Activated CD8-positive, alpha-beta memory T cell treated with anti-CD3 and anti-CD28 coated beads, Interleukin-2, amount 50 U/mL, for 4 hours (primary cell): Measurements from ENCODE around the gene ANAPC13.
A peak's percentile ranks its signal among the peaks of the same experiment; 100 is the strongest.

ENCODE experiments used
- DNase-seq: peaks from one replicate; pipeline ENCODE4 v3.0.0-alpha.2; 2020

ANAPC13 gene

DNA sequence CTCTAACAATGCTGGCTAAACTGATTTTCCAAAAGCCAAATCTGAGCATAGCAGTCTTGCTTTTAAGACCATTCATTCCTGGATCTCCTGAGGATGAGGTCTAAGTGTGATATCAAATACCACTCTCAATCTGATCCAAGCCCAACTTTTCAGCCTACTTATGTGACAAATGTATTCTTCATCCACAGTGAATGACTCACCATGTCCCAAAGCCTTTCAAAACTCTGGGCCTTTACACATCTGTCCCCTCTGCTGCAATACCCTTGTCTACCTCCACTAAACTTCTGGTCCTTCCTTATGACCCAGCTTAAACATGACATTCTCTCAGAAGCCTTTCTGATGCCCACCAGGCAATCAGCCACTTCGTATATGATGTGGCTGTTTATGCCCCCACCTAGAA, 4.6 kb downstream of the ANAPC13 start:
- DNase-seq, result no peak

DNA sequence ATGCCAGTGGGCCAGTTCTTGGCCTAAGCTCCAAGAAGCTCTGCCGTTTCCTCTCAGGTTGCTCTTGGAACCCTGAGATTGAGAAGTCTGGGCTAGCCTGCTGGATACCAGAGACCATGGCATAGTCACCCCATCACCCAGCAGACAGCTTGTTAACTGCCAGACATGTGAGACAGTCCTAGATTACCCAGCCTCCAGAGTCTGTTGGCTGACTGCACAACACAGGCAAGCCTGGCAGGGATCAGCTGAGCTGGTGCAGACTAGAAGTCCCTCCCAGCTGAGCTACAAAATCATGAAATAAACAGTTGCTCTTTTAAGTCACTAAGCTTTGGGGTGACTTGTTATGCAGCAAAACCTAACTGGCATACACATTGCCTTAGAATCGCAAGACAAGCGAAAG, 5.2 kb downstream of the ANAPC13 start:
- no peak for DNase-seq

DNA sequence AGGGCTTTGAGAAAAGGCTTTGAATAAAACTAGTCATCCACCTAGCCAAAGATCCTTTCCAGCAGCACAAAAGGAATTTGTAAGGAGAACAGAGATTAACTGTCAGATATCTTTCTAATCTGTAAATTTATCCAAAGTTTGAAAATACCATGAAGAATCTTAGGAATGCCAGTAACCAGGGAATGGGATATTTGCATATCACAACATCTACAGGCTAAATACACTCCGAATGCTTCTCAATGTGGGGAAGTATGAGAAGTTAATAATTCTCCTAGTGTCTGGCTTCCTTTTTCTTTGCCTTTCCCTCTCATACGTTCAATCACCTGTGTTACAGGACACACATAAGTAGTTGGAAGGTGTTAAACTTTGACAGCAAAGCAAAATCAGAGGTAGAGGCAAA, 7.8 kb downstream of the ANAPC13 start:
- DNase-seq, result no peak

DNA sequence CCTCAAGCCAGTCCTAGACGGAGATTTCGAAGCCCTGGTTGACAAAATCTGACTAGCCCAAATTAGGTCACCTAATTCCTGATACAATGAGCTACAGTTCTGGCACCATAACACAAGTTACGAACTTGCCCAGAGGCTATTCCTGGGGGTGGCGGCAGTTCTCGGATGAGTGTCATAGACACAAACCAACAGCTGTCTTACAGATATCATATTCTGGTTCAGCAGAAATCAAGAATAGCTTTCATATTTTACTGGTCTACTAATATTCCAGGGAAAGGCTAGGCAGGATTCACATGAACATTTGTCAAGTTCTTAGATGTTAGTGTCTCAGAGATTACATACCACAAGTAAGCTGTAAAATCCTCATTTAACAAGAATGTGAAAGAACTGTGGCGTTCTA, 8.8 kb downstream of the ANAPC13 start:
- DNase-seq, result no peak

DNA sequence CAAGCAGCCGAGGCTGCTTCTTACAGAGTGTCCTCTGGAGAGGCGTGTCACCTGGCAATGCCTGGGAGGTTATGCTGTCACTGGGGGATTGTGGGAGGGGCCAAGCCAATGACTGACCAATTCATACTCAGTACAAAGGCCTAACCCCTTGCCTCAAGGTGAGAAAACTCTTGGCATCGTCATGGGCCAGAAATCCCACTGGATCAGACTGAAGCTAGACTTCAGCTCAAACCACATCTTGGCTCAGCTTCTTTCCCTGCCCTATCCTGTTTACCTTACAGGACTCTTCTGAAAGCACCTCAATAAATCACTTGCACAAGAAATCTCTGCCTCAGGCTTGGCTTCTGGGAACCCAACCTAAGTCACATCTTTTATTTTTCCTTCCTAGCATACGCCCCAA, 9.5 kb downstream of the ANAPC13 start:
- no peak for DNase-seq

DNA sequence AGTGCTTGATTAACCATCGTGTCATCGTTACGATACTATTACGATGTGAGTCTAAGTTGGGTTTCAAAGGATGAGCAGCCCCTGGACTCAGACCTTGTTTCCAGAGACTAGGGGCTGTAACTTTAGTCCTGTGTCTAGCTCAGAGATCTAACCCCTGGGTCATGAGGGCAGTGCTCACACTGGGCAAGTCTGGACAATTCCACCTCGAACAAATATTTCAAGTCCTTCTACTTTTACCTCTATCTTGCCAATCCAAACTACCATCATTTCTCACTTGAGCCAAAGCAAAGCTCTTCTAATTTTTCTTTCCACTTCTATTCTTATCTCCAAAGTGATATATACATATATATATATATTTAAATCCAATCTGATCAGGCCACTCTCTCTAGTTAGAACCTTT, 10.8 kb downstream of the ANAPC13 start:
- DNase-seq, result no peak

DNA sequence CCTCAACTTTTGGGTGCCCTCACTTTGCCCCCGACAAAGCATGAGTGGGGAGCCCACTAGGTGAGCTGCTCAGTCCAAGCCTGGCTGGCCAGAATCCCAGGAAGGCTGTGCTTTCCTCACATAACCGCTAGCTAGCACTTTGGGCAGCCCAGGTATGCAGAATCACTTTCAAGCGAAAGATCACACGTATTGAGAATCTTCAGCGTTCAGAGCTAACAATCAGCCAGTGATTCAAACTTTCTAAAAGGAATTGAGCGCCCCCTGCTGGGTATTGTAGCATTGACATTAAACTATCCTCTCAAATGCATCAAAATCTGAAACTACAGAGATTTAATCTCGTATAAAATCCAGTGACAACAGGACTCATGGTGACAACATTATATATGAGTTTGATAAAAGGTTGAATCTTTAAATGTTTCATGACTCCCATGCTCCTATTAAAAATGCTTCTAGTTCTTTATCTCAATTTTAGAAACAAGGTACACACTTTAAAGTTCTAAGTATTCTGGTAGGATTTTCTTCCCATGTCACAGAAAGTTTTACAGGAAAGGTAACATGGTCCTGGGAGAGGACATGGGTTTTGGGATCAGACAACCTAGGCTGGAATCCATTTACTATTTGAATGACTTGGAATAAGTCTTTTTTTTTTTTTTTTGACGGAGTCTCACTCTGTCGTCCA, 11.8 kb downstream of the ANAPC13 start:
- DNase-seq, result peak; percentile 77

DNA sequence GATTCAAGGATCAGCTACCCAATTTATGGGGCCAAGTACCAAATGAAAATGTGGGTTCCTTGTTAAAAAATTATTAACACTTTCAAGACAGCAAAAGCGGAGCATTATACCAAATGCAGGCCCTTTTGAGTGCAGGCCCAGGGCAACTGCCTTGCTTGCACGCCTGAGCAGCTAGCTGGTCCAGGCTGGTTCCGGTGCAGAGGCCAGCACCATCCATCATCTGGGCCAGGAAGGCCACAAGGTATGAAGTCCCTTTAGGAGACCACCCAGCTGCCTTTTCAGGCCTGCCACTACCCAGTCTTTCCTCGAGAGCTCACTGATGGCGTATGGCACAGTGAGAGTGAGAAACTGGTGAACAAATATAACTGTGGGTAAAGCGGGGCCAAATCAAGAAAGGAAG, 13.0 kb downstream of the ANAPC13 start:
- DNase-seq, result no peak

DNA sequence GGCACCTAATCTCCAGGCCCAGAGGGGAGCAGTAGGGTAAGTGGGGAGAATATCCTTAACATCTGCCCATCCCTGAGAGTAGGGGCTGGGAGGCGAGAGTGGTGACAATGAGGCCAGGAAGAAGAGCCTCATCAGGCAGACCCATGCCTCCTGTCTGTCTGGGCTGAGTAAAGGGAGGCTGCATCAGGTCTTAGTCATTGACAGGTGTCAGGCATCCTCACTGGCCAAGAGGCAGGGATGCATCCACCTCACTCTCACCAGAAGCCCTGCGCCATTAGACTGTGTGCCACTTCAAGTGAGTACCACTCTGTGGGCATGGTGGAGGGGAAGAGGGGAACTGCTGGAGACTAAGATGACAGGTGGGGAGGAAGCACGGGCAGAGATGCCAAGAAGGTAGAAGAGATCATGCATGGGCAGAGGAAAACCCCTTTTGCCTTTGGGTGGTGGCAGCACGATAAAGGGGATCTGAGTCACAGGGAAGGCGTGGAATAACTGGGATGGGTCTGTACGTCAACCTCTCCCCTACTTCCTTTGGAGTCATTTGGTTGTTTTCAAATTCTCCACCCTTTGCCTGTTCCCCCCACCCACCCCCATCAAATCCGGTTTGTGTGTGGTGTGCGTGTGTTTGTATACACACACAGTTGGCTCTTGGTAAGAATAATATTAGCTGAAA, 14.1 kb downstream of the ANAPC13 start:
- no peak for DNase-seq

DNA sequence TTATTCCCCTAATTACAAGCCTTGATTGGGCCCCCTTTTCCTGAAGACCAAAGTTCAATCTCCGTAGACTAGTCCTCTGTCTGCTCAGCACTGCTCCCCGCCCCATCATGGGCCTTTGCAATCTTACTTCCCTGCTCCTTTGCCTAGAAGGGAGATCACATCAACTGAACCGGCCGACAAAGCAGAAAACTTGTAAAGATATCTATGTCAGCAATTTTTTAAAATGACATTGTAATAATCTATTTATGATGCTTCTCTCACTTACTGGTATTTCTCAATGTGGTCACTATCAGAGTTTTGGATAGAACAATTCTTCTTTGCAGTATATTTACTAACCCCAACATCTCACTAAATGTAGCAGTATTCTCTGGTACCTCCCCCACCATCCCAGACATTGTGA, 17.3 kb downstream of the ANAPC13 start:
- DNase-seq, result no peak

DNA sequence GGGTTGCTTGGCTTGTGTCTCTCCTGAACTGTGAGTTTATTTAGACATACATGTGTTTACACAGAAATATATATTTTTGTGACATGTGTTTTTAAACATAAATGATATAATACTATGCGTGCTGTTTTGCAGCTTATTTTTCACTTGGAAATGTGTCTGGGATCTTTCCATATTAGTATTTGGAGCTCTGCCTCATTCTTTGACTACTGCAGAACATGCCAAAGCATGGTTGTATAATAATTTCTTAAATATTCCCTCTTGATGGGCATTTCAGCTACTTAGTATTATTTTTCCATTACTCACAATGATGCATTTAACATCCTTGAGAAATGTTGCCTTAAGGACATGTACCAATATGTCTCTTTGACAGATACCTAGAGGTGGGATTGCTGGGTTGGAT, 19.5 kb downstream of the ANAPC13 start:
- DNase-seq, result no peak

DNA sequence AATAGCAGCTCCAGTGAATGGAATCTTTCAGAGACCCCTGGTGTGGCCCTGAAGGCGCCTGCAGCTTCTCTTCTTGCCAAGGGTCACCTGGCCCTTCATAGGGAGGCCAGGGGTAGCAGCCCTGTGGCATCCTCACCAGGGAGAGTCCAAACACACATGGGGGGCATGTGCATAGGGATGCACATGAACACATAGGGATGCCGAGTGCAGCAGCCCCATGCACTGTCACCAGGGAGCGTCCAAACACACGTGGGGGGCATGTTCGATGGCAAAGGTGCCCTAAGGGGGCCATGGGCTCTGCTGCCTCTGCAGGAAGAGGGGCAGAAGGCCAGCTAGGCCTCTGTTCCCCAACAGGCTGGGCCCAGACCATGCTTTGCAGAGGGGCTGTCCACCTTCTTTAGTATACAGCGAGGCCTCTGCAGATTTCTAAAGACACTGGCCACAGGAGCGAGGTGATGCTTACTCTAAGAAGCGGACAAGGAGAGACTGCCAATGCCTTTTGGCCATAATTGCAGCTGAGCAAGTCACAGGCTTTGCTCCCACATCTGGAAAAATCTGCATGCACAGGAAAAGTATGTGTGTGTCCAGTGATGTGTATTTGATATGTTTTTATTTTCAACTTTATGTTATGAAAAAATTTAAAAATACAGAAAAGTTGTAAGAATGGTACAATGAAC, 21.0 kb downstream of the ANAPC13 start:
- DNase-seq, result no peak

DNA sequence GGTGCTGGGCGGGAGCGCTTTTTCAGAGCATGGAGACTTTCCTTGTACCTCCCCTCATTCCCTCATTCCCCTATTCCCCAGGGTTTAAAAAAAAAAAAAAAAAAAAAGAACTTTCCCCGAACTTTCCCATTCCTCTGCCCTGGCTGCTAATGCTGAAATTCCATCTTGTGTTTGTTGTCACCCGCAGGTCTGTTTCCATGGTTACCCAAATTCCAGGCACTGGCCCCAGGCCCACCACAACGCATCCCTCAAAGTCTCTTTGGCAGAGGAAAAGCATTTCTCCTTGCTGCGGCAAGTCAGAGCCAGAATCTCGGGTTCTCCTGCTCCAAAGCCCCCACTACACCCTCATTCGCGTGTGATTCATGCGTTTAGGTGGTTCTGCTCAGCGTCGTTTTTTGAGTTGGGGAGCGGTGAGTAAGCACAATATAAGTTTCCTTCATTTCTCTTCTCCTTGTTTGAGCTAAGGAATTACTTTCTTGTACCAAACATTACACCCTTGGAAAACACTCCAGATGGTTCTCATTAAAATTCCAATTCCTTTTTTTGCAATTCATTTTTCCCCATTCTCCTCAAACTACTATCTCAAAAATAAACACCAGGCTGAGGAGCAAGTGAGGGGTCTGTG, 21.6 kb downstream of the ANAPC13 start:
- DNase-seq, result no peak

DNA sequence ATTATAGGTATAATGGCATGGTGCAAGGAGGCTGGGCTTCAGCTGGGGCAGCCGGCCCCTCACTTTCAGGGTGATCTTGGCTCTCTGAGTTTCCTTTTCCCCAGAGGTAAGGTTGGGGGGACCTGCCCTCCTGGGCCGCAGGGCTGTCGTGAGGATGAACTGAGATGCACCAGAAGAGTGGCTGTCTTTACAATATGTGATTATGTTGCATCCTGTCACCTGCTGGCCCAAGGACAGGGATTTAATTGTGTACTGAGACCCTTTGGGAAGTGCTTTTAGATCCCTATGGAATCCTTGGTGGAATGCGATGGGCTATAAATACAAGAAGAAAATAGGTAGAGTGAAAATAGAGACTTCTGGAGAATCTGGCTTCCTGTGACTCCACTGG, 22.1 kb downstream of the ANAPC13 start:
- no peak for DNase-seq

DNA sequence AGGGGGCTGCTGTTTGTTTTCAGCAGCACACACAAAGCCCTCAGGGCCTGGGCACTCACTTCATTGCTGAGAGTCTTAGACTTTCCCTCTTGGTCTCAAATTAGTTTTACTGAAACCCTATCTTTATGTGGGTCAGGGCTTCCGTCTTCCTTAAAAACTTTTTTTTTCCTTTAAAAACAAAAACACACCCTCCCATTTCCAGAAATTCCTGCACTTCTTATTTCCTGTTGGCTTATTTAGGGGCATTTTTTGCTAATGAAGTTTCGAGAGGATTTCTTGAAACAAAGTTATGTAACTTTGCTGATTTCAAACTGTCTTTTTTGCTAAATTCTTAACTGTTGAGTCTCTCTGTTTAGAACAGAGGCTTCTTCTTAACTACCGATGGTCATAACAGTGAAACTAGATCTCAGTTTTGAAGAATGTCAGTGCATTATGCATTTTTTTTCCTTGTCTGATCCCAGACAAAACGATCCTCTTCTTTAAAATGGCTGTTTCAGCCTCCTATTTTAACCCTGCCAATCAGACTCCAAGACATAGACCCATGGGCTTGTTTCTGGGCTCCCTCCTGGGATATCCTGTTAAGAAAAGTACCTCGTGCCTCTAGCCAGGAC, 23.3 kb downstream of the ANAPC13 start:
- no peak for DNase-seq

DNA sequence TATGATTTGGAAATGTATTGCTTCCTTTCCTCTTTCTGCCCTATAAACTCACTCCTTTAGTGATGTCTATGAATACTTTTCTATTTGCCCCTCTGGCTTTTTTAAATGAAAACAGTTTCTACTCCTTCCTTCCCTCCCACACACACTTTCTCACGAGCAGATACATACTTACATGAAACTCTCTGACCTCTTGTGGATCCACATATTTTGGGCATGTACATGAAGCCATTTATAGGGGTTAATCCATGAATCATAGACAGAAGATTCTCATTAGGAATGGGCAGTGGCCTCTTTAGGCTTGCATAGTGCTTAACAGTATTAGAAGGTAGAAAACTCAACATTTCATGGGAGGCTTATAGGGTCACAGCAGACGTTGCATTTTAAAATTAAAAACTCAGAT, 24.8 kb downstream of the ANAPC13 start:
- no peak for DNase-seq

DNA sequence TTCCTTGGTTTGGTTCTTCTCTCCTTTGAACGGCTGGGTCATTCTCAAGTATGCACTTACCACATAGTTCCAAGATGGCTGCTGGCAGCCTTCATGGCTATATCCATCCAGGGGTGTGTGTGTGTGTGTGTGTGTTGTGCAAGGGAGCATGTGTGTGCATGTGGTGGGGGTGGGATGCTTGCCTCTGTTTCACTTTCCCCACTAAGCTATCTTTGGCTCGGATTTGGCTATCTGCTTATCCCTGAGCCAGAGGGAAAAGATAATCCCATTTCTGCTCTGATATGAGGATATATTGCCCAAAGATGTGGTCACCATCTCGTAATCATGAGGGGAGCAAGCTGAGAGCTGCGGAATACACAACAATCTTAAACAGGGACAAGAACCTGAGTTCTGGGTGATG, 26.2 kb downstream of the ANAPC13 start:
- no peak for DNase-seq

DNA sequence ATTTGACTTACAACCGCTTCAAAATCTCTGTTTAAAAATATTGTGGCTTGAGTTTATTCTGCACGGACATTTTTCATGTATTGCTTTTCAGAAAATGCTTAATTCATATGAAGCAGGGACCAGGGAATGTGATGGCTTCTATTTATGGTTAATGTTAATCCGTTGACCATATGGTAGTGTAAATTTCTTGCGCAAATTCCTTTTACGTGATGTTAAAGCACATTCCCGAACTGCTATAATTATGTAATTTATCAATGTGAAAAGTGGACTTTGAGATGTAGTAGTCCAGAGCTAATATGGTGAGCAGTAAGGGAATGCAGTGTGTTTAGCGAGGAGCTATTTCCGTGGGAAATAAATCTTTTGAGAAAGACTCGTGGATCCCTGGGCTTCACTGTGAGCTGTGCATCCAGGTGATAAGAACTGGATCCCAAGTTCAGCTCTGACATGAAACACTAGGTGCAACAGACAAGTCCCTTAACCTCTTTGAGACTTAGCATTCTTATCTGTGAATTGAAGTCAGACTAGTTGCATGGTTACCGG, 27.3 kb downstream of the ANAPC13 start:
- no peak for DNase-seq

DNA sequence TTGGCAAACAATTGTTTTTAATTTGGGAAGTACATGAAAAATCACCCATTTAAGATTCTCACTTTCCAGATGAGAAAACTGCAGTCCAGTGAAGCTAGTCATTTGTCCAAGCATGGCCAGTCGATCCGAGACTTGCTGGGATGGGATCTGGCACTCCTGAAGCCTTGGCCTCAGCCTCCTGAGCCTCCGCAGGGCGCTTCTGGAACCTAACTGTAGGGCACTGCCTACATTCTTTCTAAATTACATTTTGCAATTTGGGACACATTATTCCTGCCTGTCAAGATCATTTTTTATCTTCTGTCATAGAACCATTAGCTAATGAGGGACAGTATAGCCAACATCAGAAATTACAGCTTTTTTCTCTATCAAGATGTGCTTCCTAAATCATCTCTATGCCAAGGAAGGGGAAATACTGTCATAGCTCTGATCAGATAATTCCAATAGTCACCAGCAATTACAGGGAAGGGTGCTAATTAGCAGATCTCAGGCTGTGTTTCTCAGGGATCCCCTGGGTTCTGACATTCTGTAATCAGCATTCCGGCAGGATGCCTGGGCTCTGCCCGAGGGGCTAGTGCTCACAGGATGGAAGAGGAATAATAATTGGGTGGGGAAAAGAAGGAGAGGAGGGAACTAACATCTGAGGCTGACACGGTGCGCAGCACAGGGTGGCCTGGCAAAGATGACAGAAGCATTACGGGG, 28.3 kb downstream of the ANAPC13 start:
- DNase-seq, result no peak

DNA sequence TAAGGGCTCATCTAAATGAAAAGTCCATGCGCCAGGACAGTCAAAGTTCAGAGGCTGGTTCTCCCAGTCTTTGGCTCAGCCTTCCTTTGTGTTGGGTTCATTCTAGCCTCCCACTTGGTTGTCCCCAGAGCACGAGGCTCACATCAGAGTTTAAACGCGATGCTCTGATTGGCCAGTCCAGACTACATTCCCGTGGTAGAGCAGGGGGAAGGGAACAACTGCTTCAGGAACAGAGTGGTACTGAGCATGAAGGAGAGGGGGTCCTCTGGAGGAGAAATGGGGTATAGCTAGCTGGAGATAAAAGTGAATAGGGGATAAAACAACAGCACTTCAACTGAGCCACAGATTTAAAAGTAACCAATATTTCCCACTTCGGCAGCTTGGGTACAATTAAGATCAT, 32.2 kb downstream of the ANAPC13 start:
- no peak for DNase-seq

DNA sequence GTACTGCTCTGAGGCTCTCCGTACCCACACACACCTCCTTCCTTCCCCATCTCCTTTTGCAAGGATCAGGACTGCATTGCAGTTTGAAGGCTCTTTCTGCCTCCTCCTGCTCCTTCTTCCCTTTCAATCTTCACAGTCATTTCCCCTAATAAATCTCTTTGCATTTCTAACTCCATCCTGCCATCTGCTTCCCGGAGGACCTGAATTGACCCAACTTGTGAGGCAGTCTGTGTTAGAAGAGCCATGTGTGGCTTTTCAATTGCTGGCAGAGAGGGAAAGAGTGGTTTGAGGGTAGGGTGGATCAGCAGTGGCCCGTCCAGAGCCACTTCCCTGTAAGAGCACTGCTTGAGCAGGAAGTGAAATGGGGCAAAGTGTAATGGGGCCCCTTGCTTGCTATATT, 35.8 kb downstream of the ANAPC13 start:
- no peak for DNase-seq

DNA sequence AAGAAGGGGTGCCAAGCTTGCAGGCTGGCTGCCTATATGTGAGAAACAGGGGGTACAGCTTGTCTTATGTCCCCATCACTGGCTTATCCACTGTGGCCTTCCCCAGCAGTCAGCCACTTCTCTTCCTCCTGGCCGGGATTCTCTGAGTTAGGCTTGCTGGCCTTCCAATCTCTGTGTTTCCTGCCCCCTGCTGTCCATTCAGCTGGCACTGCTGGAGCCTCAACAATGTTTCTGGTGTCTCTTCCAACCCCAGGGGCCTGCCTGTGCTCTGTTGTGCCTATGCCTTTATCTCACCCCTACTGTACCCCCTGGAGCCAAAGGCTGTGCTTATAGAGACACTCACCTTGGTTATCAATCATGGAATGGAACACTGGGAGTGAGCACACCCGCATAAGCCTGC, 36.5 kb downstream of the ANAPC13 start:
- no peak for DNase-seq

DNA sequence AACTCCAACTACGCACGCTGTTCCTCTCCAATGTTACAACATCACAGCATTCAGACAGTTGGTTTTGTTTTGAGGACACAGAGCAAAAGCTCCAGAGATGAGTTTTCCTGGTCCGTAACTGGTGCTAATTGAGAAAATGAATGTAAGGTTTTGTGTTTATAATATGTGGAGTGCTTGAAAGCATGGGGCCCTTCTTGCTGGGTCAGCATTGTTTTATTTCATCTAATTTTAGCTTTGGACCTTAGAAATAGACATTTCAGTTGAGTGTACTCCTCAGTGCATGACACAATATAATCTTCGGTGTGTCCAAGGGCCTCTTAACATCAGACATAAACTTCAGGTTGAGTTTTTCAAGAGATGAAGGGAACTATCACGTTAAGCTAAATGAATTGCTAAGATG, 37.1 kb downstream of the ANAPC13 start:
- no peak for DNase-seq
